PFSK-1 (cell line): ENCODE measurements around the gene UIMC1.

Source experiments
- FOXP2 ChIP-seq: optimal IDR thresholded peaks from 2 replicates; pipeline ENCODE3; 2011; ENCODE audit warnings: borderline replicate concordance, control low read depth, inconsistent platforms; ENCODE audit not compliant: insufficient read depth; ENCODE audit errors: extremely low read length, extremely low read depth
- POLR2AphosphoS5 ChIP-seq: IDR thresholded peaks from 2 replicates; pipeline ENCODE4 v1.6.1; 2012; ENCODE audit warnings: low read depth, mild to moderate bottlenecking, control low read depth, low read length, moderate library complexity
- REST ChIP-seq, 2 experiments: IDR thresholded peaks; 2 replicates each; pipeline versions ENCODE4 v1.6.1 to v1.8.0; 2011 to 2012; ENCODE audit warnings: low read depth in 2 of 2, low read length in 2 of 2, control low read depth in 1 of 2, inconsistent platforms in 1 of 2, mild to moderate bottlenecking in 1 of 2, moderate library complexity in 1 of 2; ENCODE audit not compliant: insufficient read depth in 1 of 2
- SIN3A ChIP-seq: IDR thresholded peaks from 2 replicates; pipeline ENCODE4 v1.6.1; 2012; ENCODE audit warnings: mild to moderate bottlenecking, low read length, moderate library complexity, borderline replicate concordance; ENCODE audit not compliant: insufficient read depth
- TAF1 ChIP-seq: IDR thresholded peaks from 2 replicates; pipeline ENCODE4 v1.6.1; 2012; ENCODE audit warnings: low read length, control low read depth, borderline replicate concordance; ENCODE audit not compliant: insufficient read depth

UIMC1 gene

GRCh38 chr5:176875014-176875550 is 131.5 kb downstream of the UIMC1 start:
- TF ChIP-seq SIN3A (no peak), POLR2AphosphoS5 (no peak), FOXP2 (no peak), REST (IDR thresholded peaks at IDR 0.05; ENCODE audit: insufficient read depth in 1 of 2, low read depth in 2 of 2, low read length in 2 of 2) (no peak), TAF1 (no peak)

DNA sequence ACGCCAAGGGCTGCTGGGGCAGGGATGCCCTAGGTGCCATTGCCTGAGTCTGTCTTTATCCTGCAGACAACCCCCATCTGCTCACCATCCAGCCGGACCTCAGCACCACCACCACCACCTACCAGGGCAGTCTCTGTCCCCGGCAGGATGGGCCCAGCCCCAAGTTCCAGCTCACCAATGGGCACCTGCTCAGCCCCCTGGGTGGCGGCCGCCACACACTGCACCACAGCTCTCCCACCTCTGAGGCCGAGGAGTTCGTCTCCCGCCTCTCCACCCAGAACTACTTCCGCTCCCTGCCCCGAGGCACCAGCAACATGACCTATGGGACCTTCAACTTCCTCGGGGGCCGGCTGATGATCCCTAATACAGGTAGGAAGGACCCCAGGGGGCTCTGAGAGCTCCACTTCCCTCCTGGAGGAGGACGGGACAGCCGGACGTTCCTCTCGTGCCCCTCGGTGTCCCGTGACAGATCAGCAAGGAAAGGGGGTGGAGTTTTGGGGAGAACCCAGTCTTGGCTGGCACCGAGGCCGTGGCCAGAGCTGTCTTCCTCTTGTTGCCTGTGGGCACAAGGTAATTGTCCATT is 132.3 kb downstream of the UIMC1 start:
- TF ChIP-seq REST (IDR thresholded peaks at IDR 0.05; ENCODE audit: insufficient read depth in 1 of 2, low read depth in 2 of 2, low read length in 2 of 2) (no peak), FOXP2 (no peak), SIN3A (no peak), TAF1 (no peak), POLR2AphosphoS5 (no peak)

DNA sequence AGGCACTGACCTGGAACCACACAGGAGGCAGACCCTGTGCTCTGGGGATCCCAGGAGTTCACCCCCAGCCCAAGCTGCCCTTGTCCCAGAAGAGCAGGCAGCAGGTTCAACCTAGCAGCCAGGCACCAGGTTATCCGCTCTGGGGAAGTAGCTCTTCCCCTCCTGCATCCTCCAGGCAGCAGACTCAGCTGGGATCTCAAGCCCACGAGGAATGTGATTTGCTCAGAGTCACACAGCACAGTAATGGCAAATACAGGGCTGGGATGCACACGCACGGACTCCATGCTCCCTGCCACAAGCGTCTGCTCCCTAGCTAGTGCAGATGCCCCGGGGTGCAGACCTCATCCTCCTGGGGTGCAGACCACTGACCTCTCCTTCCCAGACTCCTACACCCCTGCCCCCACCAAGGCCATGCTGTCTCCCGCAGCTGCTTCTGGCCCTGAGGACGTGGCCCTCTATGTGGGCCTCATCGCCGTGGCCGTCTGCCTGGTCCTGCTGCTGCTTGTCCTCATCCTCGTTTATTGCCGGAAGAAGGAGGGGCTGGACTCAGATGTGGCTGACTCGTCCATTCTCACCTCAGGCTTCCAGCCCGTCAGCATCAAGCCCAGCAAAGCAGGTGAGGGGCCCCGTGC is 132.9 kb downstream of the UIMC1 start:
- TF ChIP-seq FOXP2 = no peak
- no peak for TF ChIP-seq POLR2AphosphoS5
- TF ChIP-seq SIN3A = no peak
- no peak for TF ChIP-seq TAF1
- no peak for TF ChIP-seq REST (IDR thresholded peaks at IDR 0.05; ENCODE audit: insufficient read depth in 1 of 2, low read depth in 2 of 2, low read length in 2 of 2)

- TF ChIP-seq REST (IDR thresholded peaks at IDR 0.05; ENCODE audit: insufficient read depth in 1 of 2, low read depth in 2 of 2, low read length in 2 of 2) = no peak
- no peak for TF ChIP-seq FOXP2
- TF ChIP-seq POLR2AphosphoS5 = no peak
- no peak for TF ChIP-seq TAF1
- TF ChIP-seq SIN3A = no peak
Observed at GRCh38 chr5:176870110-176870591, 136.4 kb downstream of the UIMC1 start.
